Liver (tissue), 9 donors: ENCODE measurements around the gene SEC14L3. TPM values are rescaled to one million over a fixed set of nuclear protein-coding genes. Genes with fewer than 3 reads are reported as not detected.

Experiments used
- DNase-seq: peaks from one replicate; pipeline ENCODE4 v3.0.0-alpha.2; 2017; ENCODE audit warnings: low spot score
- H3K27ac ChIP-seq, 2 donors: one replicate each; pipeline ENCODE4 v1.7.0; 2013; ENCODE audit warnings: inconsistent platforms in 2 of 2, low read length in 2 of 2, control low read depth in 1 of 2, low read depth in 1 of 2, mild to moderate bottlenecking in 1 of 2
- H3K27me3 ChIP-seq, 4 donors: one replicate each; pipeline versions ENCODE4 v1.6.1 to v1.7.0; 2013; ENCODE audit warnings: low read length in 3 of 4, inconsistent platforms in 1 of 4, mild to moderate bottlenecking in 1 of 4, moderate library complexity in 1 of 4; ENCODE audit not compliant: control insufficient read depth in 4 of 4, insufficient read depth in 4 of 4
- H3K36me3 ChIP-seq, 4 donors: one replicate each; pipeline versions ENCODE4 v1.6.1 to v1.7.0; 2013; ENCODE audit warnings: low read length in 3 of 4, mild to moderate bottlenecking in 3 of 4, low read depth in 1 of 4, moderate library complexity in 1 of 4; ENCODE audit not compliant: control insufficient read depth in 4 of 4, insufficient read depth in 3 of 4
- H3K4me1 ChIP-seq, 4 donors: one replicate each; pipeline versions ENCODE4 v1.6.1 to v1.7.0; 2013; ENCODE audit warnings: low read length in 3 of 4, mild to moderate bottlenecking in 3 of 4, moderate library complexity in 1 of 4; ENCODE audit not compliant: control insufficient read depth in 4 of 4, insufficient read depth in 4 of 4
- H3K4me3 ChIP-seq, 3 donors: one replicate each; pipeline versions ENCODE4 v1.6.1 to v1.7.0; 2013; ENCODE audit warnings: low read length in 3 of 3, control low read depth in 1 of 3, low read depth in 1 of 3, mild to moderate bottlenecking in 1 of 3
- H3K9ac ChIP-seq, 2 donors: one replicate each; pipeline ENCODE4 v1.7.0; 2013; ENCODE audit warnings: low read length in 2 of 2, mild to moderate bottlenecking in 2 of 2, moderate library complexity in 2 of 2, control low read depth in 1 of 2, low read depth in 1 of 2
- H3K9me3 ChIP-seq, 4 donors: one replicate each; pipeline versions ENCODE4 v1.6.1 to v1.7.0; 2013; ENCODE audit warnings: low read length in 3 of 4; ENCODE audit not compliant: control insufficient read depth in 4 of 4
- ATF3 ChIP-seq: IDR thresholded peaks from 2 replicates; pipeline ENCODE4 v1.6.1; 2016; ENCODE audit warnings: antibody characterized with exemption
- CTCF ChIP-seq: fragments of 150-350 bp; IDR thresholded peaks from 2 replicates; pipeline ENCODE4 v1.5.1; 2017; ENCODE audit warnings: improper control_type of control experiment, low read depth, low read length; ENCODE audit not compliant: missing input control
- EGR1 ChIP-seq, 2 donors: IDR thresholded peaks; 2 replicates each; pipeline ENCODE4 v1.6.1; 2016 to 2018; ENCODE audit warnings: antibody characterized with exemption in 2 of 2, low read depth in 2 of 2
- FOXA1 ChIP-seq: IDR thresholded peaks from 2 replicates; pipeline ENCODE4 v1.6.1; 2016; ENCODE audit warnings: antibody characterized with exemption
- FOXA2 ChIP-seq: IDR thresholded peaks from 2 replicates; pipeline ENCODE4 v1.6.1; 2016; ENCODE audit warnings: antibody characterized with exemption
- GABPA ChIP-seq, 2 donors: IDR thresholded peaks in 1 of 2; conservative IDR thresholded peaks in 1 of 2; 2 replicates each; pipeline ENCODE4 v1.6.1; 2016; ENCODE audit warnings: antibody characterized with exemption in 2 of 2, mild to moderate bottlenecking in 1 of 2, moderate library complexity in 1 of 2
- HNF4A ChIP-seq, 2 donors: conservative IDR thresholded peaks; 2 replicates each; pipeline ENCODE4 v1.6.1; 2016; ENCODE audit warnings: antibody characterized with exemption in 2 of 2, mild to moderate bottlenecking in 2 of 2
- HNF4G ChIP-seq: IDR thresholded peaks from 2 replicates; pipeline ENCODE4 v1.6.1; 2016; ENCODE audit warnings: antibody characterized with exemption
- JUND ChIP-seq, 2 donors: IDR thresholded peaks; 2 replicates each; pipeline ENCODE4 v1.6.1; 2016; ENCODE audit warnings: antibody characterized with exemption in 2 of 2
- MAX ChIP-seq: IDR thresholded peaks from 2 replicates; pipeline ENCODE4 v1.6.1; 2016; ENCODE audit warnings: antibody characterized with exemption
- NR2F2 ChIP-seq: IDR thresholded peaks from 2 replicates; pipeline ENCODE4 v1.6.1; 2016; ENCODE audit warnings: antibody characterized with exemption
- RAD21 ChIP-seq, 2 donors: IDR thresholded peaks; 2 replicates each; pipeline ENCODE4 v1.6.1; 2016; ENCODE audit warnings: antibody characterized with exemption in 2 of 2, mild to moderate bottlenecking in 2 of 2
- RXRA ChIP-seq, 2 donors: IDR thresholded peaks; 2 replicates each; pipeline ENCODE4 v1.6.1; 2017 to 2018; ENCODE audit warnings: antibody characterized with exemption in 2 of 2, mild to moderate bottlenecking in 1 of 2
- SP1 ChIP-seq: IDR thresholded peaks from 2 replicates; pipeline ENCODE4 v1.6.1; 2018; ENCODE audit warnings: antibody characterized with exemption, mild to moderate bottlenecking
- TAF1 ChIP-seq: conservative IDR thresholded peaks from 2 replicates; pipeline ENCODE4 v1.6.1; 2016; ENCODE audit warnings: antibody characterized with exemption, mild to moderate bottlenecking
- YY1 ChIP-seq: IDR thresholded peaks from 2 replicates; pipeline ENCODE4 v1.6.1; 2016; ENCODE audit warnings: antibody characterized with exemption, mild to moderate bottlenecking
- ZBTB33 ChIP-seq: IDR thresholded peaks from 2 replicates; pipeline ENCODE4 v1.6.1; 2016; ENCODE audit warnings: antibody characterized with exemption
- WGBS: extraction: QIAGEN DNeasy Blood & Tissue Kit; methylation state at CpG from one replicate; pipeline ENCODE4 v1.1.7; 2013; 5-methylcytosine and 5-hydroxymethylcytosine counted together
- polyA plus RNA-seq, 2 donors: library from polyadenylated mRNA; stranded (reverse) in 1 of 2; unstranded in 1 of 2; fragments of 200-250 nt in 1 of 2; fragments of >200 nt in 1 of 2; fragmentation: Nextera tagmentation in 1 of 2; extraction: Ambion mirVana in 1 of 2; gene quantifications; one replicate each; pipeline versions ENCODE4 v1.2.1 to v1.2.3, GENCODE V29; 2013 to 2015
- total RNA-seq, 2 donors: library from RNA; depleted of rRNA; stranded (reverse); fragments of >200 nt; gene quantifications; one replicate each; pipeline ENCODE4 v1.2.3, GENCODE V29; 2014
- donor health status: healthy.
- donor health status: healthy.
- donor health status: healthy.
- donor health status: healthy.
- donor health status: healthy.

The SEC14L3 gene
- total and polyA plus RNA-seq, 4 donors: 0.32 to 0.33 TPM; not detected in 2

- DNase-seq: no peak
- Histone ChIP-seq H3K4me1 (peaks cover 7 to 35% (median 30%) of the 10 kb centered on the region in 4 donors), H3K9ac (no peak overlapping the region), H3K4me3 (no peak overlapping the region), H3K9me3 (no peaks in the 10 kb centered on the region), H3K27ac (no peak overlapping the region), H3K27me3 (no peaks in the 10 kb centered on the region), H3K36me3 (peaks cover 0 to 2% (median 0%) of the 10 kb centered on the region in 4 donors)
- no peak for TF ChIP-seq RXRA (IDR thresholded peaks at IDR 0.05)
- no peak for TF ChIP-seq ZBTB33
- no peak for TF ChIP-seq JUND (IDR thresholded peaks at IDR 0.05)
- no peak for TF ChIP-seq TAF1
- no peak for TF ChIP-seq YY1
- no peak for TF ChIP-seq RAD21 (IDR thresholded peaks at IDR 0.05)
- TF ChIP-seq FOXA2: no peak
- no peak for TF ChIP-seq ATF3
- TF ChIP-seq HNF4G: no peak
- whole genome bisulfite sequencing: 93% methylated on average over 4 of the region's 4 CpGs
Measured at GRCh38 chr22:30507670-30508069, 35.9 kb upstream of the SEC14L3 start.

GRCh38 chr22:30506507-30506968 lies 34.7 kb upstream of the SEC14L3 start:
- Histone ChIP-seq H3K9me3 (no peaks in the 10 kb centered on the region), H3K4me3 (no peak overlapping the region), H3K9ac (no peak overlapping the region), H3K36me3 (peaks cover 0 to 2% (median 0%) of the 10 kb centered on the region in 4 donors), H3K27ac (peak overlapping the region in 1 of 2 donors; percentile 79), H3K4me1 (peaks cover 7 to 41% (median 32%) of the 10 kb centered on the region in 4 donors), H3K27me3 (no peaks in the 10 kb centered on the region)
- 38% methylated on average over 8 of the region's 8 CpGs for WGBS
- no peak for TF ChIP-seq FOXA2
- no peak for TF ChIP-seq ATF3
- TF ChIP-seq HNF4G: no peak
- TF ChIP-seq RXRA (IDR thresholded peaks at IDR 0.05): peak; percentile 23 to 62
- TF ChIP-seq HNF4A (conservative IDR thresholded peaks at IDR 0.05): peak; percentile 17 to 42
- peak; percentile 23 for TF ChIP-seq YY1
- DNase-seq: peak; percentile 76

- 80% methylated on average over 12 of the region's 12 CpGs for WGBS
- Histone ChIP-seq H3K4me1 (peaks cover 7 to 42% (median 35%) of the 10 kb centered on the region in 4 donors), H3K4me3 (no peak overlapping the region), H3K36me3 (peaks cover 0 to 2% (median 0%) of the 10 kb centered on the region in 4 donors), H3K9ac (no peak overlapping the region), H3K9me3 (no peaks in the 10 kb centered on the region), H3K27ac (no peak overlapping the region), H3K27me3 (no peaks in the 10 kb centered on the region)
- no peak for DNase-seq
- TF ChIP-seq ATF3: no peak
- TF ChIP-seq HNF4A (conservative IDR thresholded peaks at IDR 0.05): no peak
- TF ChIP-seq TAF1: no peak
- TF ChIP-seq JUND (IDR thresholded peaks at IDR 0.05): no peak
- no peak for TF ChIP-seq EGR1 (IDR thresholded peaks at IDR 0.05; ENCODE audit: low read depth in 2 of 2)
- no peak for TF ChIP-seq GABPA (IDR thresholded peaks at IDR 0.05 in 1 of 2, conservative IDR thresholded peaks at IDR 0.05 in 1 of 2)
- TF ChIP-seq CTCF: no peak
- TF ChIP-seq FOXA2: no peak
- TF ChIP-seq YY1: no peak
- no peak for TF ChIP-seq FOXA1
- no peak for TF ChIP-seq RXRA (IDR thresholded peaks at IDR 0.05)
- no peak for TF ChIP-seq MAX
- no peak for TF ChIP-seq ZBTB33
- no peak for TF ChIP-seq SP1
- no peak for TF ChIP-seq NR2F2
- TF ChIP-seq RAD21 (IDR thresholded peaks at IDR 0.05): no peak
Measured at GRCh38 chr22:30503551-30503950, 31.7 kb upstream of the SEC14L3 start.
